Mammary epithelial cell (primary cell): ENCODE results near the gene TEX19.

ENCODE experiments used
- CTCF ChIP-seq, 2 donors: IDR thresholded peaks in 1 of 2; conservative IDR thresholded peaks in 1 of 2; 2 replicates each; pipeline ENCODE4 v1.5.1; 2011 to 2012; ENCODE audit warnings: inconsistent platforms in 2 of 2, low read length in 2 of 2, mild to moderate bottlenecking in 2 of 2, control low read depth in 1 of 2, low read depth in 1 of 2; ENCODE audit not compliant: insufficient read depth in 1 of 2; ENCODE audit errors: extremely low read depth in 1 of 2
- EZH2 ChIP-seq: IDR thresholded peaks from 2 replicates; pipeline ENCODE4 v1.6.1; 2012; ENCODE audit warnings: low read length, inconsistent platforms, borderline replicate concordance

- TF ChIP-seq CTCF (conservative IDR thresholded peaks at IDR 0.05 in 1 of 2, IDR thresholded peaks at IDR 0.05 in 1 of 2; ENCODE audit: extremely low read depth in 1 of 2, insufficient read depth in 1 of 2, low read depth in 1 of 2, low read length in 2 of 2), result no peak
- no peak for TF ChIP-seq EZH2
Observed at GRCh38 chr17:82349287-82349701, 9.8 kb upstream of the TEX19 start.
